Measurements from ENCODE around the gene BHLHA15.

Gene BHLHA15

DNA sequence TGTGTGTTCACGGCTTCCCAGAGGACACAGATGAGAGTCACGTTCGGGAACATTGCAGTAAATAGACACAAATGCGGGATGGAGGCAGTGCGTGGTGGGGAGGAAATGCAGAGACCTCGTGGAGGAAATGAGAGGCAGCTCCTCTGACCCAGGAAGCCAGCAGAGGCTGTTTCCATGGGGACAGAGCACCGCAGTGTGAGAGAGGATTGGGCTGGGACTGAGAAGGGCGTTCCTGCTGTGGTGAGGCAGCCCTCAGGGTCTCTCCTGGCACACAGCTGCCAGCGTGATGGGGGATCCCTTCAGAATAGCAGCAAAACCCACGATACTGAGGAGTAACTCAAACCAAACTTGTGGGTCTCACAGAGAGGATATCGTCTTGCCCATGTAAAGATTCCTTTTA, 21.7 kb upstream of the BHLHA15 start:
- no peak for DNase-seq

DNA sequence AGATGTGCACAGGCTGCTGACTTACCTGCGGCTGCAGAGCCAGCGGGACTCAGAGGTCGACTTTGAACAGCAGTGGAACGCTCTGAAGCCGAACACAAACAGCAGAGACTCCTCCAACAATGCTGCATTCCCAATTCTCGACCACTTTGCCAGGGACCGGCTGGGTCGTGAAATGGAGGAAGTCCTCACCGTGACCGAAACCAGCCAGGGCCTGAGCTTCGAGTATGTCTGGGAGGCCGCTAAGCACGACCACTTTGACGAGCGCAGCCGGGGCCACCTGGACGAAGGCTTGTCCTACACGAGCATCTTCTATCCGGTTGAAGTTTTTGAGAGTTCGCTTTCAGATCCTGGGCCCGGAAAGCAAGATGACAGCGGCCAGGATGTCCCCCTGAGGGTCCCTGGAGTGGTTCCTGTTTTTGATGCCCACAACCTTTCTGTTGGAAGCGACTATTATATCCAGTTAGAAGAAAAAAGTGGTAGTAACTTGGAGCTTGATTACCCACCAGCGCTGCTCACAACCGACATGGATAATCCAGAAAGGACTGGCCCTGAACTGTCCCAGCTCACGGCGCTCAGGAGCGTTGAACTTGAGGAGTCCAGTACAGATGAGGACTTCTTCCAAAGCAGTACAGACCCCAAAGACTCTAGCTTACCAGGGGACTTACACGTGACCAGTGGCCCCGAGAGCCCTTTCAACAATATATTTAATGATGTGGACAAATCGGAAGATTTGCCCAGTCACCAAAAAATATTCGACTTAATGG, 19.4 kb upstream of the BHLHA15 start:
- DNase-seq = no peak

DNA sequence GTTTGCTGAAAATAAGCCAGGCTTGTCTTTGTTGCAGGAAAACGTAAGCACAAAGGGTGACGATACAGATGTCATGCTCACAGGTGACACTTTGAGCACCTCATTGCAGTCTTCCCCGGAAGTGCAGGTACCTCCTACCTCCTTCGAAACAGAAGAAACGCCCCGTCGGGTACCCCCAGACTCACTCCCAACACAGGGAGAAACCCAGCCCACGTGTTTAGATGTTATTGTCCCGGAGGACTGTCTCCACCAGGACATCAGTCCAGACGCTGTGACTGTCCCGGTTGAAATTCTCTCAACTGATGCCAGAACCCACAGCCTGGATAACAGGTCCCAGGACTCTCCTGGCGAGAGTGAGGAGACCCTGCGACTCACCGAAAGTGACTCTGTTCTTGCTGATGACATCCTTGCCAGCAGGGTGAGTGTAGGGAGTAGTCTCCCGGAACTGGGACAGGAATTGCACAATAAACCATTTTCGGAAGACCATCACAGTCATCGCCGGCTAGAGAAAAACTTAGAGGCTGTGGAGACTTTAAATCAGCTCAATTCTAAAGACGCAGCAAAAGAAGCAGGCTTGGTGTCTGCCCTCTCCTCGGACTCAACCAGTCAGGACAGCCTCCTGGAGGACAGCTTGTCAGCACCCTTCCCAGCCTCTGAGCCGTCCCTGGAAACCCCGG, 18.3 kb upstream of the BHLHA15 start:
- DNase-seq = no peak

DNA sequence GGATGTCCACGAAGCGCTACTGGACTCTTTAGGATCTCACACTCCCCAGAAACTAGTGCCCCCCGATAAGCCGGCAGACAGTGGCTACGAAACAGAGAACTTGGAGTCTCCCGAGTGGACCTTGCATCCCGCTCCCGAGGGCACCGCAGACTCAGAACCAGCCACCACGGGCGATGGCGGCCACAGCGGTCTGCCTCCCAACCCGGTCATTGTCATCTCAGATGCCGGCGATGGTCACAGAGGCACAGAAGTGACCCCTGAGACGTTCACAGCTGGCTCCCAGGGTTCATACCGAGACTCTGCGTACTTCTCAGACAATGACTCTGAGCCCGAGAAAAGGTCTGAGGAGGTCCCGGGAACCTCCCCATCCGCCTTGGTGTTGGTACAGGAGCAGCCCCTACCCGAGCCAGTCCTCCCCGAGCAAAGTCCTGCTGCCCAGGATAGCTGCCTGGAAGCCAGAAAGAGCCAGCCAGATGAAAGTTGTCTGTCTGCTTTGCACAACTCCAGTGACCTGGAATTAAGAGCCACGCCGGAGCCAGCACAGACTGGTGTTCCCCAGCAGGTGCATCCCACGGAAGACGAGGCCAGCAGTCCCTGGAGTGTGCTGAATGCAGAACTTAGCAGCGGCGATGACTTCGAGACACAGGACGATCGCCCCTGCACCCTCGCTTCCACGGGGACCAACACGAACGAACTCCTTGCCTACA, 17.6 kb upstream of the BHLHA15 start:
- DNase-seq = no peak

DNA sequence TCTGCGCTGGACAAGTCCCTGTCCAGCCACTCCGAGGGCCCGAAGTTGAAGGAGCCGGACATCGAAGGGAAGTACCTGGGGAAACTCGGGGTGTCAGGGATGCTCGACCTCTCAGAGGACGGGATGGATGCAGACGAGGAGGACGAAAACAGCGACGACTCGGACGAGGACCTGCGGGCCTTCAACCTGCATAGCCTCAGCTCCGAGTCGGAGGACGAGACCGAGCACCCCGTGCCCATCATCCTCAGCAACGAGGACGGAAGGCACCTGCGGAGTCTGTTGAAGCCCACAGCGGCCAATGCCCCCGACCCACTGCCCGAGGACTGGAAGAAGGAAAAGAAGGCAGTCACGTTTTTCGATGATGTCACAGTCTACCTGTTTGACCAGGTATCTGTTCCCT, 17.1 kb upstream of the BHLHA15 start:
- no peak for DNase-seq

DNA sequence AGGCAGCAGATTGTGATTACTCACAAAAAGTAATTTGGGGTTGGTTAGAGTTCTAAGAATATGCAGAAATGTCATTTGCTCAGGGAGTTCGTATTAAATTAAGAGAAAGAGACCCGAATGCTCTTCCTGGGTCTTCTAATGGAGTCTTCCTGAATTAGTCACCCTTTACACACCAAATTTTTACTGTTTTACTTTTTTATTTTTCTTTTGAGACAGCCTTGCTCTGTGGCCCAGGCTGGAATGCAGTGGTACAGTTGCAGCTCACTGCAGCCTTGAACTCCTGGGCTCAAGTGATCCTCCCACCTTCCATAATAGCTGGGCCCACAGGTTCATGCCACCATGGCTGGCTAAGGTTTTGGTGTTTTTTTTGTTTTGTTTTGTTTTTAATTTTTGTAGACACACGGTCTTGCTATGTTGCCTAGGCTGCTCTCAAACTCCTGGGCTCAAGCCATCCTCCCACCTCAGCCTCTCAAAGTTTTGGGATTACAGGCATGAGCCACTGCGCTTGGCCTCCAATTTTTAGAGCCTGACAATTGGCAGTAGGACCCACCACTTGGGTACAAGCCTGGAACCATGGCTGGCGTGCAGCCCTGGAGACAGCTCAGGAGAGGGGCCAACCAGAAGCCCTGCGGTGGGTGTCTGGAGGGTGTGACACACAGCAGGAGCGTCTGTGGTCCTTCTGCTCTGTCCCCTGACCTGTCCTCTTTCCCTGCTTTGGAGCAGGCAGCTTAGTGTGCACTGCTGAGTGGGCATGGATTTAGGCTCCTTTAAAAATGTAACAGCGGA, 16.4 kb upstream of the BHLHA15 start:
- DNase-seq = no peak

DNA sequence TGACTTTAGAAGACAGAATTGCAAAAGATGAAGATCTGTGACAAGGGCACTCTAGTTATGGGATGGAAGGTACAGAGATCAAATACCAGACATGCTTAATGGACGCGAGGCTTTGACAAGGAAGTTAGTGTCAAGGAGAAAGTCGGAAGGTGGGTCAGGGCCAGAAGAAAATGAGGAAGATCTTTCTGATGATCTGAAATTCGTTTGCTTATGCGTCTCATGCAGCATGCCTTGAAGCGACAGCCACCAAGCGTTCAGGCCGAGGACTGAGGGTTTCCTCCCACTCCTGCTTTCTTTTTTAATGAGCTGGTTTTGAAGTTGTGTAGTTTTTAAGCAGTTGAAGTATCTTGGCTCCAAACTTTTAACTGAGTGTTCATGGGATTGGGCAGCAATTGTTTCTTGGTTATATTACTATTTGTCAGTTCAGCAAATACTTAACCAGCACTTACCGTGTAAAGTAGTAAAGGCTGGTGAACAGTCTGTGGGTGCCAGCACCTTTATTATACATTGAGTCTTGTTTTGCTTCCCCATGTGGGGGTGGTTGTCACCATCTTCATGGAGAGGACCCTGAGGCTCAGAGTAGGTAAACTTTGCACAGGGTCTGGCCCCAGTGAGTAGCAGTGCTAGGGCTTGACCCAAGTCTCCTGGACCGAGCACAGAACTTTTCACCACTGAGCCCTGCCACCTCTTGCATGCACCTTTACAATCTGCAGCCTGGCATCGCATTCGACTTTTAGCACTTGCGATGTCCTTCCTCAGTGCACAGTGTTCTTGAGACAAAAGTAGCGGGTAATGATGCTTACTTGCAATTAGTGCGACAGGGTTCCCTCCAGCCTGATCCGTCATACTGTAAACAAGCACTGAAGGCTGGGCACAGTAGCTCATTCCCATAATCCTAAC, 14.3 kb upstream of the BHLHA15 start:
- DNase-seq = no peak

DNA sequence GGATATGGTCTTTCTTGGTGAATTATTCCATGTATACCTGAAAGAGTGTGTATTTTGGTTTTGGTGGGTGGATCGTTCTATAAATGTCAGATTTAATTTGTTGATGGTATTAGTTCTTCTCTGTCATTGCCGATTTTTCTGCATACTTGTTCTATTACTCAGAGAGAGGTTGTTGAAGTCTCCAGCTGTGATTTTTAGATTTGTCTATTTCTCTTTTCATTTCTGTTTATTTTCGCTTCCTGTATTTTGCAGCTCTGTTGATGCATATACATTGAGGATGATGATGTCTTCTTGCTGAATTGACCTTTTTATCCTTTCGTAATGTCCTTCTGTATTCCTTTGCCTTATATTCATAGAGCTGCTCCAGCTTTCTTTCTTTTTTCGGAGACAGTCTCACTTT, 12.1 kb upstream of the BHLHA15 start:
- no peak for DNase-seq

DNA sequence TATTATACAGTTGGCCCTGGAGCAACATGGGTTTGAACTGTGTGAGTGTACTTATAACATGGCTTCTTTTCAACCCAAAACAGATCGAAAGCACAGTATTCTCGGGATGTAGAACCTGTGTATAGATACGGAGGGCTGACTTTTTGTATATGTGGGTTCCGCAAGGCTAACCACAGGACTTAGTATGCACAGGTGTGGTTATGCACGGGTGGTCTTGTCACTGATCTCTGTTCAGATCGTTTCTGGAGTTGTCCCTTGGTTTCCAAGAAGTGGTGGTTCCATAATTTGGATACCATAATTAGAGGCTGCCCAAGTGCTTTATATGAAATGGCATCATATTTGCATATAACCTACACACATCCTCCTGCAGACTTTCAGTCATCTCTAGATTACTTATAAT, 10.9 kb upstream of the BHLHA15 start:
- DNase-seq = no peak

DNA sequence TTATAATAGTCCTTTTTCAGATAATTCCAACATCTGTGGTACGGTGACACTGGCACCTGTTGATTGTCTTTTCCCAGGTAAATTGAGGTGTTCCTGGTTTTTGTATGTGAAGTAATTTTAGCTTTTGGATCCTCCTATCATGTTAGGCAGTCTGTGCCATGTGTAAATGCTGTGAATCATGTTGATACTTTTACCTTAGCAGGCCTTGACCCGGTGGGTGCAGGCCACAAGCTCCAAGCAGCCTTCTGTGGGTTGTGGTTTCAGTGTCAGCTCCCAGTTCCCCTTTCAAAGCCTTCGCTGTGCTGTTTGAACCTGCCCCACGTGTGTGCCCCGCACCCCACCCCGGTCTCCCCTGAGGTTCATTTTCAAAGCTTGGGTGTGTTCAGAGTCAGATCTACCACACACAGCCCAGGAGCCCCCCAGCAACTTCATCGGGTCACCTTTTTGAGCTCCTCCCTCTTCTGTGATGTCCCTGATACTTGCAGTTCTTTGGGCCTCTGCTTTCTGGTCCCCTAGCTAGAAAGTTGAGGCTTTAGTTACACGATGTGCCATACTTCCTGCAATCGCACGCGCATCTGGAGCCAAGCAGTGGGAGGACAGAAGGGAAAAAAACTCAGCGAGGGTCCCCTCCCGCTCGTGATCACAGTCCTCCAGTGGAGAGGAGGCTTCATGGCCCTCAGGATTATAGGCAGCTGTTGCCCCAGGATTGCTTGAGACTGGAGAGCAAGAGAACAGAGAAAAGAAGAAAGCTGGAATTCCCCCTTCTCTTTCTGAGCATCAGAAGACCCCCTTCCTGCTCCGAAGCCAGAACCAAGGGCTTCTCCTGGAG, 8.7 kb upstream of the BHLHA15 start:
- no peak for DNase-seq

DNA sequence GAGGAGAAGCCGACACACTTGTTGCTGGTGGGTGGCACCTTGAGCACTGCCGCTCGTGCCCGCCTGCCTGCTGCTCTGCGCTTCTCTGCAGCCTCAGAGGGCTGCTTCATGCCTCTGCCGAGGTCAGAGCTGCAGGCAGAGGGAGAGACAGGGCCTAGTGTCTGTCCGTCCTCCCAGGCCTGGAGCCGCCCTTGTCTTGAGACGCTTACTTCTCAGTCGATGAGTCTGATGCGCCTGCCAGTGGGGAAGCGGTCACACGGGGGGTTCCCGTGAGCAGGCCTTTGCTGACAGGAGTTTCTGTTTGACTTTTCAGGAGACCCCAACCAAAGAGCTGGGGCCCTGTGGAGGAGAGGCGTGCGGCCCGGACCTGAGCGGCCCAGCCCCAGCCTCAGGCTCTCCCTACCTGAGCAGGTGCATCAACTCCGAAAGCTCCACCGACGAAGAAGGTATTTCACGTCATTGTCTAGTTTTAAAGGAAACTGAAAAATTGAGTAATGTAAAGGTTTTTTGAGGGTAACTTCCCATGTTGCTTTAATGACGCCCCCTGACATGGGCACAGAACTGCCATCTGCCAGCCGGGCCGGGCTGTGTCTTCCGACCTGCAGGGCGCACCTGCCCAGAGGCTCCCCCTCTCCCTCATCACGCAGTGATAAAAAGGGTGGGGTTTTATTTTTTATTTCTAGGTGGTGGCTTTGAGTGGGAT, 7.8 kb upstream of the BHLHA15 start:
- no peak for DNase-seq

DNA sequence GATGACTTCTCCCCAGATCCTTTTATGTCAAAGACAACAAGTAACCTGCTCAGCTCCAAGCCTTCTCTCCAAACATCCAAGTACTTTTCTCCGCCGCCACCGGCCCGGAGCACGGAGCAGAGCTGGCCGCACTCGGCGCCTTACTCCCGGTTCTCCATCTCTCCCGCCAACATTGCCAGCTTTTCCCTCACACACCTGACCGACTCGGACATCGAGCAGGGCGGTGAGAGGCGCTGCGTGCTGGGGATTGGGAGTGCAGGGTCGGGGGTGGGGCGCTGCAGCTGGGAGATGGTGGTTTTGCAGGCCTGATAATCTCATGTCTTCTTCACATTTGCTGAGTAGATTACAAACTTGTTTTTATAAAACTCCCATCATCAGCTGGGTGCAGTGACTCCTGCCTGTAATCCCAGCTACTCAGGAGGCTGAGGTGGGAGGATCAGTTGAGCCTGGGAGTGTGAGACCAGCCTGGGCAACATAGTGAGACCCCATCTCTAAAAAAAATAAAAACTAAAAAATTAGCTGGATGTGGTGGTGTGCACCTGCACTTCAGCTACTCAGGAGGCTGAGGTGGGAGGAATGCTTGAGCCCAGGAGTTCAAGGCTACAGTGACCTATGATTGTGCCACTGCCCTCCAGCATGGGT, 7.2 kb upstream of the BHLHA15 start:
- no peak for DNase-seq

DNA sequence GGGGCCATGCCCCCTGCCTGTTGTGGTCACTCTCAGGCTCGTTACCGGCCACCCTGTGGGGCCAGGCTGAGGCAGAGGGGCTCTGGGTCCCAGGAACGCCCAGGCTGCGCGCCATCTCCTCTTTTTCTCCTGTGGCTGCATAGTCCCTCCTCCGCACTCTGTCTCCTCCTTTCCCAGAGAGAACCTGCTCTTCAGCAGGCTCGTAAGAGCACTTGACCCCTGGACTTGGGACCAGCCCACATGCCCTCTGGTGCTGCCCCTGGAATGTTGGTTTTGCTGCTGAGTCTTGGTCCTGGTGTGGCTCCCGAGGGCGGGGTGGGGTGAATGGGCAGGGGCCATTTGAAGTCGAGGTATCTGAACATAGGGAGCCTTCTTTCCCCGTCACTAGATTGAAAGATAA, 6.6 kb upstream of the BHLHA15 start:
- no peak for DNase-seq

DNA sequence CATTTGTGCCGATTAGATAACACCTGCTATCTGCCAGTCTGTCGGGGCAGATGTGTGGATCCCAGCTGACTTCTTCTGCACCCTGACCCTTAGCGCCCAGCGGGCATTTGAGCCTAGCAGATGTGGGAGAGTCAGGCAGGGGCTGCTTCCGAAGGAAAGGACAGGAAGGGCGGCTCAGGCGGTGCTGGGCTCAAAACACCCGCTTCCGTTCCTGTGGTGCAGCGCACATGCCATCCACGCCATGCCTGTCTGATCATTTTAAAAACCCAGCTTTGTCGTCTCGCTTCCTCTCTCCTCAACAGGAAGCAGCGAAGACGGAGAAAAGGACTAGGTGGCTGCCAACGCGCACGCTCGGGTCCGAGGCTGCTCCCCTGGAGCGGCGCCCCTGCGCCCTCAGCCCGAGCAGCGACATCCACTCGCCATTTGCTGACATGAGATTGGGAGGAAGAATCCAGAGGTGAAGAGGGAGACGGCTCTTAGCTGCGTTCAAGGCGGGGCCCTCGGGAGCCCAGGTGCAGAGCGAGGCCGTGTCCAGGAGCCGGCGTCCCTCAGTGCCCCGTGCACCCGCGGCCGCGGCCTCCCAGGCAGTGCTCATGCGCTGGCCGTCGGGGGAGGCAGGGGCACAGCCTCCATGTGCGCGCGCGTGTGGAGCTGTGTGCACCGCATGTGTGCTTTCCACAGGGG, 5.9 kb upstream of the BHLHA15 start:
- DNase-seq = no peak

DNA sequence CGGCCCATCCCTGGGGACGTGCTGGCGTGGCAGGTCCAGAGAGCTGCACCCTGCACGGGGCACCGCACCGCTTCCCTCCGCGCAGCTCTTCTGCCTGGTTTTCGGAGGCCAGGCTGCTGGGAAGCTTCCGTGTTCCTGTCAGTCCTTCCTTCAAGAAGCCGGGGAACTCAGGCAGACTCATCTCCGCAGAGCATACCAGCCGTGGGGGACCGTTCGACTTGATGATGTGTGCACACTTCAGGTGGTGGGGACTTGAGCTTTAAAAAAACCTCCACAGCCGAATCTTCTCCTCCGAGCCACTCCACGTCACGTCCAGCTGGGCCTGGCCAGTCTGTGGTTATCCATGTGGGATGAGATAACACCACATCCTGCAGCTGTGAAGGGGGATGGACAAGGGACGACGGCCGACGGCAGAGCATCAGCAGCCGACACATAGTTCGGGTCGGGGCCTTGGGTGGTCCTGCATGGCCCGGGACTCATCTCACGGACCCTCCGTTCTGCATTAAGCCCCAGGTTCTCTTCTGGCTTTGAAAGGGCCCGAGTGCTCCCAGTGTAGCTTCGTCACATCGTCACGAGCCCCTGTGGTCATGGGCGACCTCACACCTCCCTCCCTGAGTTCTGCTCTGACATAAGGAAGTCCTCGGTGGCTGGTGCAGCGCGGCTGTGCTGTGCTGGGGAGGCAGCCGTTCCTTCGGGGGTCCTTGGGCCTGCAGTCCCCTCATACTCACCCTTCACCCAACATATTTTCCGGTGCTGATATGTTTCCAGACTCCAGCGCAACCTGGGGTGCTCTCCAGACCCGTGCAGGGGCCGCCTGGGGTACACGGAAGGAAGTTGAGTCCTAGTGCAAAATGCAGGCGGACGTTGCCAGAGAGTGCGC, 4.5 kb upstream of the BHLHA15 start:
- no peak for DNase-seq

DNA sequence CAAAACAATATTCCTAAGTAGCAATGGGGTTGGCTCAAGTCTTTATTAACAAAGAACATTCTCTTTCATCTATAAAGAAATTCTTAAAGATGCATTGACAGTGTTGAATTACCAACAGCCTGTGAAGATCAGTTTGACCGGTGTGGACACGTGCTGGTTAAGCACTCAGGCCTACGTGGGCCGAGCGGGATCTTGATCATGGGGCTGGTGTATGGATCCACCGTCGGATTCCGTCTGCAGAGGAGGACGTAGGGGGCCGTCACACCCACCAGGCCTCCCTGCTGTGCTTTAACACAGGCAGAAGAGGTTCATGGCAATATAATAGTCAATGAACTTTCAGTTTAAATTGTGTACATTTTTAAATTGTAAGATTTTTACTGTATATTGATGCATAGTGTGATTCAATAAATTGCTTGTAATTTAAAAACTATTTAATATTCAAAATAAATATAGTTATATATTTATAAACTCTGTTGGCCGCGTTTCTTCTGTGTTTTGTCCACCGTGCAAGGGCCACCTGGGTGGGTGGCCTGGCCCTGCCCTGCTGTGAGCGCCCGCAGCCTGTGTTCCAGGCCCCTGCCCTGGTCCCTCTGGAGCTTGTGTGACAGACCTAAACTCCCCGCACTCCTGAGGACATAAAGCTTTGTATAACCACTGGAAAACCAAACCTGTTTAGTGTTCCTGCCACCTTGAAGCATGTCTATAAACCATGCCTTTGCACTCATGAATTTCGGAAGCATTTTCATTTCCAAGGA, 1.9 kb upstream of the BHLHA15 start:
- no peak for DNase-seq

DNA sequence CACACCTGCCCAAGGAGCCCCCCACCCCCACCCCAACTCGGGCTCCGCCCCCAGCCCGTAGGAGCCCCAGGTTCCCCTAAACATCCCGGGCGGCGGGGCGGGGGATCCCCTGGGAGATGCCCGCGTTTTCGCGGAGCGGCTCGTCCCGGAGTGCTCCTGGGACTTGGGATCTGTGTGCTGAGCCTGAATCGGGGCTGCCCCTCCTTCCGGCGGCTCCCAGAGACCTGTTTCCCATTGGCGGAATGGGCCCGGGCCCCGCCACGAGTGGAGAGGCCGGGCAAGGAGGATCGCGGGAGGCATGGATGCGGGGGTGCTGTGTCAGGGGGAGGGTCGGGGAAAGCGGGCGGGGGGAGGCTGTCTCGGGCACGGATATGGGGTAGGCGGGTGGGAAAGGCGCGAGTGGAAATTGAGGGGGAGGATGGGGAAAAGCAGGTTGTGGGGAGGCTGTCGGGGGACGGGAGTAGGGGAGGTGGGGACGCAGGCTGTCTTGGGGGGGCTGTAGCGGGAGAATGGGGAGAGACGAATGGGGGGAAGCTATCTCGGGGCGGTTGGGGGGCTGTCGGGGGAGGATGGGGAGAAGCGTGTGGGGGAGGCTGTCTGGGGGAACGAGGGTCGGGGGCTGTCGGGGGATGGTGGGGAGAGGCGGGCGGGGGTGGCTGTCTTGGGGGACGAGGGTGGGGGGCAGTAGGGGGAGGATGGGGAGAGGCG, 572 bp upstream of the BHLHA15 start:
- DNase-seq = no peak

Measured in NCI-H524 treated with DMSO at 0.1 percent for 48 hours (cell line).